HG03095 (cell line): ENCODE data around the gene MFSD2A.
"Not testable (repeated sequence)": the region's sequence is repeated elsewhere in the genome, so short reads cannot be mapped to it uniquely, and the experiment has no call there.

ENCODE experiments used
- ATAC-seq: cut with Tn5 transposase; IDR thresholded peaks from one replicate; pipeline ENCODE4 v1.9.1; 2021; ENCODE audit warnings: moderate library complexity; ENCODE audit not compliant: unreplicated experiment

MFSD2A gene

DNA sequence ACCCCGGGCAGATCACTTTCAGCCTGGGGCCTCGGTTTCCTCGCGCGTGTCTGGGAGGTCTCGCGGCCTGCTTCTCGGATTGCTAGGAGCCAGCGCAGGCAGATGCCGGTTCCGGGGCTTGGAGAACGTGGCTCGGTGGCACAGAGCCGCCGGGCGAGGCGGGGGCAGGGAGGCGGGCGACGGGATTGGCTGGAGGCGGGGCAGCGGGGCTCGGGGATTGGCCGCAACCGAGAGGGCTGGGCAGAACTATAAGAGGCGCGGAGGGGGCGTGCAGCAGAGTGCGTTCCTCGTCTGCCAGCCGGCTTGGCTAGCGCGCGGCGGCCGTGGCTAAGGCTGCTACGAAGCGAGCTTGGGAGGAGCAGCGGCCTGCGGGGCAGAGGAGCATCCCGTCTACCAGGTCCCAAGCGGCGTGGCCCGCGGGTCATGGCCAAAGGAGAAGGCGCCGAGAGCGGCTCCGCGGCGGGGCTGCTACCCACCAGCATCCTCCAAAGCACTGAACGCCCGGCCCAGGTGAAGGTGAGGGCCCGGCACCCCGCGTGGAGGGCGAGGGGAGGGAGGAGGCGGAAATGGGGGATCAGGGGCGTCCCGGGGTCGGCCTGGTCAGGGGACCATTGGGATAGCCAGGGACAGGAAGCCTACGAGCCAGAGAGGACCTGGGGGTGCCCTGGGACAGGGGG lies at the start of gene MFSD2A:
MFSD2A (plus strand) TSS at position 276 of the 677 bp plus-strand sequence; CDS start at position 424, 148 bp downstream.
- ATAC-seq = peak; percentile 75

DNA sequence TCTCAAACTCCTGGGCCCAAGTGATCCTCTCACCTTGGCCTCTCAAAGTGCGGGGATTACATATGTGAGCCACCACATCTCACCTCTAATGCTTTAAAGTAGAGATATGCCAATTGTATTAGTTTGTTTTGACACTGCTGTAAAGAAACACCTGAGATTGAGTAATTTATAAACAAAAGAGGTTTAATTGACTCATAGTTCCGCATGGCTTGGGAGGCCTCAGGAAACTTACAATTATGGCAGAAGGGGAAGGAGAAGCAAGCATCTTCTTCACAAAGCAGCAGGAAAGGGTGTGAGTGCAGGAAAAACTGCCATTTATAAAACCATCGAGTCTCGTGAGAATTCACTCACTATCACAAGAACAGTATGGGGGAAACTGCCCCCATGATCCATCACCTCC lies 49.8 kb upstream of the MFSD2A start:
- ATAC-seq = no peak

DNA sequence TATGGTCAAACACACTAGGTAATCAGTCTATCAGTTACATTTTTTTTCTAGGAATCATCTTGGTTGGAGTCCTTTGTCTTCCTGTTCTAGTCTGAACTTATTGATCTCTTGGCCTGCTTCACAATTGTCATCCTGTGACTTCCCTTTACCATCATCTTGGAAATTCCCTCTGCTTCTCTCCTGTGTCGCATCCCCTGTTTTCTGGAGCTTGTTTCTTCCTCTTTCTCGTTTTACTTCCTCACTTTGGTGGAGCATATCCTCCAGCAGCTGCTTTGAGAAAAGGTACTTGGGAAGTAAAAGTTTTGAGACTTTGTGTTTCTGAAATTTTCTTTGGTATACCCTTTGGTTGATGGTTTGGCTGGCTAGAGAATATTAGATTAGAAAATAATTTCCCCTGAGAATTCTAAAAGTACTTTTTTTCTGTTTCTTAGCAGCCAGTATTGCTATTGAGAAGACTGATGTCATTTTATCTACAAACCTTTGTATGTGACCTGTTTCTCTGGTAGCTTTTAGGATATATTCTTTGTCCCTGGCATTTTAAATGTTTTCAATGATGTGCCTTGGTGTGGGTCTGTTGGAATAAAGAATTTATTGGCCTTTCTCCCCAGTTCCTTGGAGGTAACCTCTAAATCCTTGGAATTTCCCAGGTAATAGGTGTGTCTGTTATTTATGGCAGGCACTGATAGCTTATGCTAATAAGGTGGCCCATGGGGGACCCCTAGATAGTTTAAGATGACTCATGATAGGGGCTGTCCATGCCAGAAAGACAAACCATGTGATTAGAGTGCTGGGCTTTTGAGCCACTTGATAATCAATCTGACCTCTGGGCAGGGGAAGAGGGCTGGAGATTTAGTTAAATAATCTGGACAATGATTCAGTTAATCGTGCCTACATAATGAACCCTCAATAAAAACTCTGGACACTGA lies 47.2 kb upstream of the MFSD2A start:
- no peak for ATAC-seq

DNA sequence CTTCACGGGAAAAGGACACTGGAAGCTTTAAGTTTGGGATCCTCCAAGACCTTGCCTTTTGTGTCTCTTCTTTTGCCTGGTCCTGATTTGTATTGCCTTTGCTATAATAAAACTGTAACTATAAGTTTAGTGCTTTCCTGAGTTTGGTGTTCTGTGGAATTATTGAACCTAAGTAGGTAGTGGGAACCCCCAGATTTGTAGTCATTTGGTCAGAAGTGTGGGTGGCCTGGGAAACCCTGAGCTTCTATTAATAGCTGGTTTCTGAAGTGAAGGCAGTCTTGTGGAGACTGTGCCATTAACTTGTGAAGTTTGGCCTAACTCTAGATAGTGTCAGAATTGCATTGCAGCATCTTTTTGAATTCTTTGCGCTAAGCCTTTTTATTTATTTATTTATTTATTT lies 46.4 kb upstream of the MFSD2A start:
- no peak for ATAC-seq

DNA sequence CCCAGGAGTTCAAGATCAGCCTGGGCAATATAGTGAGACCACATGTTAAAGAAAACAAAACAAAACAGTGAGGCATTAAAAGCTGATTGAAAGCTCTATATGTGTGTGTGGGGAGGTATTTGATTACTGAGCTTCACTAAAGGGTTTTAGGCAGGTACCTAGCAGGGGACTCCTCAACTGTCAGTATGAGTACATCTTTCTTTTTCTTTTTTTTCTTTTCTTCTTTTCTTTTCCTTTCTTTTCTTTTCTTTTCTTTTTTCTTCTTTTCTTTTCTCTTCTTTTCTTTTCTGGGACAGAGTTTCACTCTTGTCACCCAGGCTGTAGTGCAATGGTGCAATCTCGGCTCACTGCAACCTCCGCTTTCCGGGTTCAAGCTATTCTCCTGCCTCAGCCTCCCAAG lies 44.7 kb upstream of the MFSD2A start:
- ATAC-seq = no peak

DNA sequence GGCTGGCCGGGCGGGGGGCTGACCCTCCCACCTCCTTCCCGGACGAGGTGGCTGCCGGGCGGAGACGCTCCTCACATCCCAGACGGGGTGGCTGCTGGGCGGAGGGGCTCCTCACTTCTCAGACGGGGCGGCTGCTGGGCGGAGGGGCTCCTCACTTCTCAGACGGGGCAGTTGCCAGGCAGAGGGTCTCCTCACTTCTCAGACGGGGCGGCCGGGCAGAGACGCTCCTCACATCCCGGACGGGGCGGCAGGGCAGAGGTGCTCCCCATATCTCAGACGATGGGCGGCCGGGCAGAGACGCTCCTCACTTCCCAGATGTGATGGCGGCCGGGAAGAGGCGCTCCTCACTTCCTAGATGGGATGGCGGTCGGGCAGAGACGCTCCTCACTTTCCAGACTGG lies 41.8 kb upstream of the MFSD2A start:
- not testable (repeated sequence) for ATAC-seq

DNA sequence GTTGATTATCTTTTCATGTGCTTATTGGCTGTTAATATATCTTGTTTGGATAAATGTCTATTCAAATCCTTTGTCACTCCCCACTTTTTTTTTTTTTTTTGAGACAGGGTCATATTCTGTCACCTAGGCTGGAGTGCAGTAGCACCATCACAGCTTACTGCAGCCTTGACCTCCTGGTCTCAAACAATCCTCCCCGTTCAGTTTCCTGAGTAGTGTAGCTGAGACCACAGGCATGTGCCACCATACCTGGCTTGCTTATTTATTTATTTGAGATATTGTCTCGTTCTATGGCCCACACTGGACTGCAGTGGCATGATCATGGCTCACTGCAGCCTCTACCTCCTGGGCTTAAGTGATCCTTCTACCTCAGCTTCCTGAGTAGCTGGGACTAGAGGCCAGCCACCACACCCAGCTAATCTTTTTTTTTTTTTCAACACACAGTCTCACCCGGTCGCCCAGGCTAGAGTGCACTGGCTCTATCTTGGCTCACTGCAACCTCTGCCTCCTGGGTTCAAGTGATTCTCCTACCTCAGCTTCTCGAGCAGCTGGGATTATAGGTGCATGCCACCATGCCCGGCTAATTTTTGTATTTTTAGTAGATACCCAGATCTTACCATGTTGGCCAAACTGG lies 39.3 kb upstream of the MFSD2A start:
- no peak for ATAC-seq

DNA sequence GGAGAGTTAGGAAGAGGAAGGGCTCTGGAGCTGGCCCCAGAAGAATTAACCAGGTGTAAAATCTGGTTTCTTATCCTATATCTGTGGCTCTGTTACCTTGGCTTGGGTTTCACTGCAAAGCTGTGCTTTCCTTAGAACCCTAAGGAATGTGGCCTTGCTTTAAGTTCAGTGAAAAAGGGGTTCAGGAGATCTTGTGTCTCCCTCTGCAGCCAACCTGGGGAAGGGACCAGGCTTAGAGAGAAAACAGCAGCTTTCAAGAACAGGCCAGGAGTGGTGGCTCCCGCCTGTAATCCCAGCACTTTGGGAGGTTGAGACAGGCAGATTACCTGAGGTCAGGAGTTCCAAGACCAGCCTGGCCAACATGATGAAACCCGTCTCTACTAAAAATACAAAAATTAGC lies 37.1 kb upstream of the MFSD2A start:
- ATAC-seq = no peak

DNA sequence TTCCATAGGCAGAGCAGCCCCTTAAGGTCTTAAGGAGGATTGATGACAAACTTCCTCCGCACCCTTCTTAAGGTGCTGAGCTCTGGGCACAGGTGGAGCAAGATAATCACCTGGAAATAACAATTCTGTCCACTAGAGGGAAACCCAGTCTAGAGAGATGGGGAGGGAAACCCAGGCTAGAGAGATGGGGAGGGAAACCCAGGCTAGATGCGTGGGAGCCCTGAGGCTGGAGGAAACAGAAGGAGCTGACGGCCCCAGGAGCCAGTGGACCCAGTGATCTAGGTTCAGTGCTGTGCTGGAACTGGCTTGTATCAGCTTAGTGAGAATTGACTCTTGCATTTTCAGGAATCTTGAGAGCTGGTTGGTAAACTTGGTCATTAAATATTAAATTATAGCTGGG lies 35.4 kb upstream of the MFSD2A start:
- ATAC-seq = no peak

DNA sequence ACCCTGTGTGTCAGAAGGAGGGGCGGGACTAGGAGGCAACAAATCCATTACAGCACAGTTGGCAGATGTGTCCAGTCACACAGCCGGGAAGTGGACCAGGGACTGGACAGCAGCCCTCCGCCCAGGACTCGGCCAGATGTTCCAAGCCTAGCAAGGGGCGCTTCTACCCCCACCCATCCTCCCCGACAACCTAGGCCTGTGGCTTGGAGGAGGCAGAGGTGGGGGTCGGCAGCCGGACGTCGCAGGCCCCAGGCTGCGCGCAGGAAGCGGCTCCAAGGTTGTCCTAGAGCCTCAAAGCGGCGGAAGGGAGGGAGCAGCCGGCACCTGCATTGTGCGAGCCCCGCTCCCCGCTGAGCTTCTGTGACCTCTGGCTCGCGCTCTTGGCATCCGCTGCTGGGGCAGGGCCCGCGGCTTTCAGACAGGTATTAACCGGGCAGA lies 32.7 kb upstream of the MFSD2A start:
- no peak for ATAC-seq

DNA sequence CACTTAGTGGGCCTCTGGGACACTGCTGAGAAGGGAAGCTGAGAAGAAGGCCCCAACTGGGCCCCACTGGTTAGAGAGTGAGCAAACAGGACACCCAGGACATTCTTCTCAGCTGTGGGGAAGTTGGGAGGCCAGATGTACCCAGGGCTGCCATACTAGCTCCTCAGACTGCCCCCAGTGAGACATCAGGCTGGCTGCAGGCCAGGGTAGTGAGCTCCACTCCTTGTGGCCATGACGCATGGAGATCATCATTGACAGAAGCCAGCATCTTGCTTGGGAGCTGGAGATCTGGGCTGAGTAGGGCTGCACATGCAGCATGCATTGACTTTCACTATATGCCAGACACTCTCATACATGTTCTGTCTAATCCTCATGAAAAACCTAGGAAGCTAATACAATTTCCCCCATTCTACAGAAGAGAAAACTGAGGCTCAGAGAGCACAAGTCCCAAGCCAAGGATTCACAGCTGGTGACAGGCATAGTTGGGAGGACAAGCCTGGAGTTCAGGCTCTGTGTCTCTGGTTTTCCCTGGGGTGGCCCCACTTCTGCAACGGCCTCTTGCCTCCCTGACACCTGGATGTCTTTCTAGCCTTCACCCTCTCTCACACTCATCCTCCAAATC lies 29.1 kb upstream of the MFSD2A start:
- ATAC-seq = no peak

DNA sequence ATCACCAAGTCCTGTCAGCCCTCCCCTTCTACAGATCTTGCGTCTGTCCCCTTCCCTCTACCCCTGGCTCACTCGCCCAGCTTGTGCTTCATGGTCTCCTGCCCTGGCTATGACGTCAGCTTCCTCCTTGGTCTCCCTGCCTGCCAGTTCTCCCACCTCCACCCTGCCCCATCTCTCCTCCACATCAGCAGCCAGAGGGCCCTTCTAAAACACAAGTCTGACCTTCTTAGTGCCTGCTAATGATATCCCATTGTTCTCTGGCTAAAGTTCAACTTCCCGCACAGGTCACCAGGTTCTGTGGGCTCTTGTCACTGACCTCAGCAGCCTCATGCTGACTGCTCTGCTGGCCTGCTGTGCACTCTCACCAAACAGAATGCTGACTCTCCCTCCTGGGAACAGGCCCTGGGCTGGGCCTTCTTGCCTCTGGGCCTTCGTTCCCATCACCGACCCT lies 28.6 kb upstream of the MFSD2A start:
- no peak for ATAC-seq

DNA sequence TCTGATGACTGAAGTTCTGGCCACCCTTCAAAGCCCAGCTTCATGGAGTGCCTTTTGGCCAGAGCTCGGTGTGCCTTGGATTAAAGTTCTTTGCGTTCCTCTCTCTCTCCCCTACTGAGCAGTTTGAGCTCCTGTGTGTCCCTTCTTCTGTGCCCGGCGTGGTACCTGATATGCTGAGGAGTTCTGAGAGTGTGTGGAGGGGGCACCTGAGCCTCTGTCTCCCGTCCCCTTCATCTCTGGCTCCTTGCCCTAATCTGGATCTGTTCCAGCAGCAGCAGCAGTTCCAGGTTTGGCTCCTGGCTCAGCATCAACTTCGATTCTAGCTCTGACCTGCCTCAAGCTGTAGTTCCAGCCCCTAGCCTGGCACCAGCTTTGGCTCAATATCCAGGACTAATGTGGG lies 28.1 kb upstream of the MFSD2A start:
- ATAC-seq = no peak

DNA sequence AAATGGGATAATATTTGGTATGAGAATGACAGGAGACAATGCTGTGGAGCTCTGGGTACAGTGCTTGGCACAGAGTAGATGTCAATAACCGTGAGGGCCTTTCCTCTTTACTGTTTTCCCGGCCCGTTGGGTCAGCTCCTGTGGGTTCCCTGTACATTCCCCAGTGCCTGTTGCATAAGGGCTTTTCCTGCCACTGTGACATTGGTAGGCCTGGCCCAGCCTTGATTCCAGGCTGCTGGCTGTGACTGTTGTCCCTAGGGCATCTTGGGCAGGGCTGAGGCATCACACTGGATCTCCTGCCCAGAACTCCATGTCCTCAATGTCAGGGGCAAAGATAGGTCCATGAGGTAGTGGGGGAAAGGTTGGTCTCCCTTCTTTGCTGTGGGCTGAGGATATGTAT lies 27.4 kb upstream of the MFSD2A start:
- no peak for ATAC-seq

DNA sequence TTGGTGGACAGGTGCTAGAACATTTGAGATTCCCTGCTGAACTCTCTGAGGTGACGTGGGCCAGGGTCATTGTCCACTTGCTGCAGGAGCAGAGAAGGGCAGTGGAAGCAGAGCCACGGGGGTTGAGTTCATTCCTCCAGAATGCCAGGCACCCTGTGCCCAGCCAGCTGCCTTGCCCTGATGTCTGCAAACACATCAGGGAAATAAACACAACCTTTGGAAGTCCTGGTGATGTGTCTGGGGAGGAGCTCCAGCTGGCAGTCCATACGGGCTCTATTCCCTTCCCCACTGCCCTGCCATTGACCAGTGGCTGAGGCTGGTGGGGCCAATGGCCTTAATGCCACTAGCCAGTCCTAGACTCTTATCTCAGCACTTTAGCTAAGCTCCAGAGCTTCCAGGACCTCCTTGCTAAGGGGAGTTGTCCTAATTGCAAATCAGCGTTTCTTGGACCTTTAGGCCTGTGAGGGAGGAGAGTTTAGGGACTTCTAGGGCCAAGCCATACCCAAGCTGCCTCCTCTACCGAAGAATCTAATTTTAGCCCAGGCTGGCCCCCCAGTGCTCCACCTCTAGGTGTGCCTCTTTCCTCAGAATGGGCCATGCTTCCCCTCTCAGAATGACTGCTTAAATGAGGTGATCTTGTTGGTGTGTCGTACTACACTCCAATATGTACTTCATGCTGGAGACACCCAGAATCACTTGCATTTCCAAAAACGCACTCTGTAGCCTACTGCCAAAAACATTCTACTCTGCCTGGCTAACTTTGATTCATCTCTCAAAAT lies 25.9 kb upstream of the MFSD2A start:
- no peak for ATAC-seq

DNA sequence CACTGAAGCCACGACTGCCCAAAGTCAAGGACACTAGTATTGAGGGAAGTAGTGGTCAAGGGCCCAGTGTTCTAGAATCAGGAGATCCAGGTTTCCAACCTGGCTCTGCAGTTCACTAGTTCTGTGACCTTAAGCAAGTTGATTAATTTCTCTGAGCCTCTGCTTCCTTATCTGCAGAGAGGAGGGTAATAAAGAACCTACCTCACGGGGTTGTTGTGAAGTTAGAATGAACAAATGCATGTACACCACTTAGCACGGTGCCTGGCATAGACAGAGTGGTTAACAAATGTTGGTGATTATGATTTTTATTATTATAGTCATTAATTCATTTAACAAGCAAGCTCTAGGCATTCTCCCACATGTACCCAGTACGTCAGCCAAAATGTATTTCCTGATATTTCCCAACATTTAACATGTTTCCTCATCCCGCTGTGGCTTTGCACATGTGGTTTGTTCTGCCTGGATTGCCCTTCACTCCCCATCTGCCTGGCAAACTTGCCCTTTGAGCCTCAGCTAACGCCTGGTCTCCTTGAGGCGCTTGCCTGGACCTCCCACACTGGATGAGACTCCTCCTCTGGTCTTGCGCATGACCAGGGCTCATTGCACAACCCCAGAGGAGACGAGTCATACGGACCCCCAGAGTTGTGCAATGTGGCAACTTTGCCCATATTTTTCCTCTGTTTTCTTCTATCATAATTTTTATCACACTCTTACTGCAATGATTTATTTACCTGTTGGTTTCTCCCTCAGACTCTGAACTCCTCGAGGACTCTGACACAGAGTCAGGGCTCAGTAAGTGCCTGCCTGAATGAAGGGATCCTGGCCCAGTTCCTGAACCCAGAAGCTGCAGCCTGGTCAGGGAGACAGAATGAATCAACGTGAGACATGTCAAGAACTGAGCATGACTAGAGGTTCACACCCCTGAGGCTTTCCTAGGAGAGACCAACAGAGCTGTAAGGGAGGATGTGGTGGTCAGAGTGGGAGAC lies 20.7 kb upstream of the MFSD2A start:
- ATAC-seq = no peak

DNA sequence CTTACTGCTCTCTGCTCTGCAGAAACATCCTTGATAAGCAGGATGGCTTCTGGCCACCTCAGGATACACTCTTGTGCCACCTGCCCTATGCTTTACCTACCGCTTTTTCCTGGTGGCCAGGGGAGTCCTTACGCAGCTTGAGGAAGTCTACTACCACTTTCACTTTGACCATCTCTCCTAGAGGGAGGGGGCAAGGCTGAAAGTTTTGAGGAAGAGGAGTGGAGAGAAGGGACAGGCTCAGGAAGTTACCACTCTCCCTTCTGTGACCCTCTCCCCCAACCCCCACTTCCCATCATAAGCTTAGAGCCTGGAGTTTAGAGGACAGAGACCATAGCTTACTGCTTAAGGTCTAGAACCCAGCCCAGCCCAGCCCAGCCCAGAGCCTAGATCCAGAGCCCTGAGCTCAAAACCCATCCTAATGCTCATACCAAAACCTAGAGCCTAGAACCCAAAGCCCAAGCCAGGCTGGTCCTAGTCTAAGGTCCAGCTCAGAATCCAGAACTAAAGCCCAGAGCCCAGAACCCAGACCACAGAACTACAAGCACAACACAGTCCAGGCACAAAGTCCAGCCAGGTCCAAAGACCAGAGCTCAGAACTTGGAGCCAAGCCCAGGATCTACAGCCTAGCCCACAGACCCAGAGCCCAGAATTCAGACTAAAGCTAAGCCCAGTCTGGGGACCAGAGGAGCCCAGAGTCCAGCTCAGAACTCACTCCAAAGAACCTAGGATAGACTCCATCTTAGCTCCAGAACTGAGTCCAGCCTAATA lies 18.0 kb upstream of the MFSD2A start:
- ATAC-seq = no peak

DNA sequence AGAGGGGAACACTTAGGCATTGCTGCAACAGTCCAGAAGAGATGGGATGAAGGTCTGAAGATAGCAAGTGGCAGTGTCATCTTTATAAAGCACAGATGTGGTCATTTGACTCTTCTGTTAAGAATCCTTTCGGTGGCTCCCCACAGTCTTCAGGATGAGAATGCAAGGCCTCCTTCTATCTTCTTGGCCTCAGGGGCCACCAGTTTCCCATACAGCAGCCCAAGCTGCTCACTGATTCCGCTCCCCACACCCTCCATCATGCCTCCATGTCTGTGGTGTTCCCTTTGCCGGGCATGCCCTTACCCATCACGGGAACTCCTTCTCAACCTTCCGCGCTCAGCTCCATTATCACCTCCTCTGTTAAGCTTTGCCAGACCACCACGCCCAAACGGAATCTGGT lies 16.1 kb upstream of the MFSD2A start:
- no peak for ATAC-seq

DNA sequence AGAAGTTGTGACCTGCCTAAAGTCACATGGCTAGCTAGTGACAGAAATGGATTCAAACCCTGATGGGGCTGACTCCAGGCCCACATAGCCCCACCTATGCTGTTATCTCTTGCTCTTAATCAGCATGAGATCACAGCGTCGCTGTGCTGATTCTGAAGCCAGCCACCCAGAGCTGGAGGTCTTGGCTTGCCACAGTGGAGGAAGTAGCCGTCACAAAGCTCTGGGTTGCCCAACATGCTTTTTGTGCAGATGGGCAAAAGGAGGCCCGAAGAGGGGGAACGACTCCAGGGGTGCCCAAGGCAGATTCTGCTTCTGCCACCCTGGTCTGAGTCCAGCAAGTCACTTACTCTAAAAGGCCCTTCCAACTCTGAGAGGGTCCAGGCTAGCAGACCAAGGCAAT lies 14.7 kb upstream of the MFSD2A start:
- ATAC-seq = no peak
